ENCODE results near the gene LRRFIP1.

Gene LRRFIP1

DNA sequence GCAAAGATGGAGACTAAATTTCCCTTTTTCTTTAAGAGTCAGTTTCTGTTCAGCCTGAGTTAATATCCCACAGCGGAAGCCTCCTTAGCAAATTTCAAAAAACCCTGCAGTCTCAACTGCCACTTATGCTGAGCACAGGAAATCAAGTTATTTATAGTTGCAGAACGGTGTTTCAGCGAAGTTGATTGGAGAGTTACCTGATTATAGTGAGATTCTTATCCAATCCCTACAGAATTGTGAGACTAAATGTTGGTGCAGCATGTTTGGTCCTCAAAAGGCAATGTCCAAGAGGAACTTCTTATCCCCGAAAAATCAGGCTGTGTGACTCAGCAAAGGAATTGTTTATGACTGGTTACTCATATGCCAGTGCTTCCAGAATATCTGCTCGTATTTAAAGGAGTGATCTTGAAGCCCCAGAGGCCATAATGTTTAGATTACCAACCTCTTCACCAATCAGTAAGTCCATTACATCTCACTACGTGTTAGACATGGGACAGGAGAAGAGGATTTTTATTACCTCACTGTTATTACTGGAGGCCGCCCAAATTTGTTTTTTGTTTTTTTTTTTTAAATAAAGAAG lies 67.9 kb downstream of the LRRFIP1 start:
- no peak for TF ChIP-seq CTCF (IDR thresholded peaks at IDR 0.05; ENCODE audit: insufficient read depth, low read depth, low read length, missing control alignments)
- peak overlapping the region; percentile 89 for H3K4me3 ChIP-seq (ENCODE audit: low read depth, low read length)
- peak; percentile 82 for DNase-seq (ENCODE audit: low read depth)

DNA sequence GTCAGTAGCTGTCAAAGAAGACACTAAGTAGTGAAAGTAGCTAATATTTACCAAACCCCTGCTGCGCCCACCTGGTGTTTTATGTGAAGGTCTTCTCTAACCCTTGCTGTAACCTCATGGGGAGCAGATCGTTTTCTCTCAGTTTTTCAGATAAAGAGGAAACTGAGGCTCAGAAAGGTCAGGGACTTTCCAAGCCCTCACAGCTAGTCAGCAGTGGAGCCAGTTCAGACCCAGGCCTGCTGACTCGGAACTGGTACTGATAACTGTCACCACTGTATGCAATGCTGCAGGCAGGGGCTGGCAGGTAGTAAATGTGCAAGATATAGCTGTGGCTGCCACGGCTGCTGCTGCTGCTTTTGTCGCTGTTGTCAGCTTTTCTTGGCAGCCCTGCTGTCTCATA lies 69.1 kb downstream of the LRRFIP1 start:
- no peak for TF ChIP-seq CTCF (IDR thresholded peaks at IDR 0.05; ENCODE audit: insufficient read depth, low read depth, low read length, missing control alignments)
- H3K4me3 ChIP-seq (ENCODE audit: low read depth, low read length) = peak overlapping the region; percentile 89
- peak; percentile 78 for DNase-seq (ENCODE audit: low read depth)

GRCh38 chr2:237697586-237698357 lies 70.4 kb downstream of the LRRFIP1 start:
- H3K4me3 ChIP-seq (ENCODE audit: low read depth, low read length) = peak overlapping the region; percentile 89
- TF ChIP-seq CTCF (IDR thresholded peaks at IDR 0.05; ENCODE audit: insufficient read depth, low read depth, low read length, missing control alignments) = no peak
- peak; percentile 58 for DNase-seq (ENCODE audit: low read depth)

DNA sequence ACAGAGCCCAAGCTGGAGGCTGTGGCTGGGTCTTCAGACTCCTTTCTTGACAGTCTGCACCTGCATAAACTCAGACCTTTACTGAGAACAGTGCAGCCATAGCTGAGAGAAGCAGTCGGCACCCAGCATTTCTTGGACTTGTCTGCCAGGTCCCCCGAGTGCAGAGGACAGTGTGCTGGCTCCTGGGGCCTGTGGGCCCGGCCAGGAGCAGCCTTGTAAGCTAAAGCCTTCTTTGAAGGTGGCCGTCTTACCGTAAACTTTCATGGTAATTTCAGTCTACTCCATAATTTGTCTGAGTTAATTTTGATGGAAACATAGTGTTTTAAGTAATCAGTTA lies 70.9 kb downstream of the LRRFIP1 start:
- TF ChIP-seq CTCF (IDR thresholded peaks at IDR 0.05; ENCODE audit: insufficient read depth, low read depth, low read length, missing control alignments) = no peak
- DNase-seq (ENCODE audit: low read depth) = no peak
- peak overlapping the region; percentile 89; the same call in 1 of the 2 replicates for H3K4me3 ChIP-seq (ENCODE audit: low read depth, low read length)

- TF ChIP-seq CTCF (IDR thresholded peaks at IDR 0.05; ENCODE audit: insufficient read depth, low read depth, low read length, missing control alignments) = no peak
- H3K4me3 ChIP-seq (ENCODE audit: low read depth, low read length) = peak overlapping the region; percentile 25; the same call in 1 of the 2 replicates
- DNase-seq (ENCODE audit: low read depth) = no peak
Observed at GRCh38 chr2:237699870-237700511, 72.6 kb downstream of the LRRFIP1 start.

GRCh38 chr2:237700512-237701032 lies 73.2 kb downstream of the LRRFIP1 start:
- no peak for TF ChIP-seq CTCF (IDR thresholded peaks at IDR 0.05; ENCODE audit: insufficient read depth, low read depth, low read length, missing control alignments)
- H3K4me3 ChIP-seq (ENCODE audit: low read depth, low read length) = peak overlapping the region; percentile 25
- DNase-seq (ENCODE audit: low read depth) = peak; percentile 73
